Measurements from ENCODE around the gene USP6NL. TPM values are rescaled to one million over a fixed set of nuclear protein-coding genes. Genes with fewer than 3 reads are reported as not detected.

USP6NL gene
- total RNA-seq, 1 donor from 2014 or later, result 0.70 TPM

GRCh38 chr10:11483201-11484148 is 128.0 kb downstream of the USP6NL start:
- intact Hi-C loops (cut with micrococcal nuclease), result no loop called here

DNA sequence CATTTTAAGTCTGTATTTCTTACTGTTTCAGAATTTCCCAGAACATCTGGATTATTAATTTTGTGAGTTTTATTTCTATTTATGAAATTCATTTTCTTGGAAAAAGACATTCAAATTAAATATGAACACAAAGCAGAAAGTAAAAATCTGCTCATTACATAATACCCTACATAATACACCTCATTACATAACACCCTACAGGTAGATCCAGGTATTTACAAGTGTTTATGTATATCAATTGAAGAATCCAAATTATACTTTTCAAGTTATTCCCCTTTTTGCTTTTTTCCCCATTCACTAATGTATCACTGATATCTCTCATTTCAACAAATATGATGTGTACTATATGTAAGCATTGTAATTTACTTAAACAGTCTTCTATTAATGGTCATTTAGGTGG is 129.1 kb downstream of the USP6NL start:
- intact Hi-C loops (cut with micrococcal nuclease), result no loop called here

DNA sequence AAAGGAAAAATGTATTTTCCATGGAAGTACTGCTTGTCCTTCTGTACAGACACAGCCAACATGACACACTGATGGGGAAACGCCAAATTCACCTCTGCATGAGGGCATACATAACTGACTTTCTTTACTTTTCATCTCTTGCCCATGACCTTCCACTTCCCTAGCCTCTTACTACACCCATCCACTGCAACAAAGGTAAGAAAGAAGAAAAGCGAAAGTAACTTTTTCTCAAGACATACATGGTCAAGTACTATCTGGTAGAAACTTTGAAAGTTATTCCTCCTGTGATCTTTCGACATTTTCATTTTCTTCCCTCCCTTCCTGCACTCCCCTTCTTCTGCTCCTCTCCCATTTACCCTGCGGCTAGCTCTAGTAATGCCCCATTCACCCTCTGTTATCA is 130.8 kb downstream of the USP6NL start:
- intact Hi-C loops (cut with micrococcal nuclease), result no loop called here

DNA sequence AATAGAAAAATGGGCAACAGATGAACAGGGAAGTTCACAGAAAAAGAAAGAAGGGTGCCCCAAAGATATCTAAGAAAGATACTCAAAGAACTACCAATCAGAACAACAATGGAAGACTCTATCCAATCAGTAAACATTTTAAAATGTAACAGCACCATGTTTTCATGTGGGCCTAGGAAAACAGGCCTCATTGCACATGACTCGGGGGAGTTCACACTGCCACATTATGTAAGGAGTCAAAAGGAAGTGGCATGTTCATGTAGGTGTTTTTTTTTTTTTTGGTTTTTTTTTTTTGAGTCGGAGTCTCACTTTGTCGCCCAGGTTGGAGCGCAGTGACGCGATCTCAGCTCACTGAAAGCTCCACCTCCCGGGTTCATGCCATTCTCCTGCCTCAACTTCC is 132.2 kb downstream of the USP6NL start:
- intact Hi-C loops (cut with micrococcal nuclease), result loop anchor here (10.0 kb wide), 2 partner anchors 144 to 204 kb away; no protein-coding TSS in a partner anchor

GRCh38 chr10:11478807-11479206 is 132.6 kb downstream of the USP6NL start:
- intact Hi-C loops (cut with micrococcal nuclease), result loop anchor here (10.0 kb wide), 2 partner anchors 144 to 204 kb away; no protein-coding TSS in a partner anchor

DNA sequence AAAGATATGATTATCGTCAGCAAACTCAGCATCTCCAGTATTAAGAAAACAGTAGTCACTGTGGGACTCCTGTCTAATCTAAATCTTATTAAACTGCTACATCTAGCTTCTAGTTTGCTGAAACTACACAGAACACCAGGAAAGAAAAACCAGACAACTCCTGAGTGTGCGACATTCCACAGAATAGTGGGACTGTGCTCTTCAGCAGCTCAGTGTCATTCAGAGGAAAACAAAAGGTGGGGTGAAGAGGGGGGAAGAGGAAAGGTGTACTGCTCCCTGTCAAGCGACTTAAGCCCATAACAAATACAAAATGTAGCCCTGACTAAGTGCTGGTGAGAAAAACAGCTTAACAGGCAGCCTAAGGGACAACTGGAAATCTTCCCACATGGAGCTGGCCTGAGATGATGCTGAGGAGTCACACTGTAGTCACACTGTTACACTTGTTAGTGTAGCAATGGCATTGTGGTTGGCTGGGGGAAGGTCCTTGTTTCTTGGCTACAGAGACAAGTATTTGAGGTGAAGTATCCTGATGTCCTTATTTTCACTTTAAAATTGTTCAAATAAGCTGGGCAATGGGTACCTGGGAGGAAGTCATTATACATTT is 135.5 kb downstream of the USP6NL start:
- intact Hi-C loops (cut with micrococcal nuclease), result loop anchor here (10.0 kb wide), 2 partner anchors 141 to 201 kb away; no protein-coding TSS in a partner anchor

- intact Hi-C loops (cut with micrococcal nuclease), result loop anchor here (10.0 kb wide), 2 partner anchors 138 to 198 kb away; no protein-coding TSS in a partner anchor
These were observed 138.2 kb downstream of the USP6NL start for GRCh38 chr10:11473128-11473760.

GRCh38 chr10:11472158-11472753 is 139.2 kb downstream of the USP6NL start:
- intact Hi-C loops (cut with micrococcal nuclease), result loop anchor here (1.0 to 10.0 kb wide), 3 partner anchors 137 to 359 kb away; no protein-coding TSS in a partner anchor

- intact Hi-C loops (cut with micrococcal nuclease), result loop anchor here (10.0 kb wide), 2 partner anchors 135 to 195 kb away; no protein-coding TSS in a partner anchor
These were observed 141.7 kb downstream of the USP6NL start for GRCh38 chr10:11469575-11470391.

DNA sequence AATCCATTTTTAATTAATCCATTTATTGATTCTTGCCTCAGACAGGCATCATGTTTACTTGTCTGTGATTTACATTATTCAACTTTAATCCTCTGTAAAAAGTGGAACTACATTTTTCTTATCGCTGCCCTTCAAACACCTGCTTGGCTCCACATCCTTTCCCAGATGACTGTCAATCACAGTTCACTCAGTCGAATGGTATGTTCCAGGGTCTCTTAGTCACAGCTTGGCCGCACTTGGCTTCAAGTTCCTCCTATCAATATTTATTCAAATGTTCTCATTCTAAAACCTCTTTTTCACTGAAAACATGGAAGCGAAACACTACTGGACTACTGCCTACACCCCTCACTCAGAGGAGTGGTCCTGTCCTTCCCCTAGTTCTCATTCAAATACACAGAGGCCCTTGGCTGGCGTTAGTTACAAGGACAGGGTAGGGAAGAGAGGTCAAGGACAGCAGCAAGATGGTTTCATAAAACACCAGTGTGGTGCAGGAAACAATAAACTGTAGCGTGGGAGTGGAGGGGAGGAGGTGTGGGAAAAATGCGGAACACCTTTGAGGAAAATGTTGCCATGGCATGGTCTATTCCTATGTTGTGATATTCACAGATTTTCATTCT is 143.2 kb downstream of the USP6NL start:
- intact Hi-C loops (cut with micrococcal nuclease), result no loop called here

GRCh38 chr10:11465406-11465805 is 146.0 kb downstream of the USP6NL start:
- intact Hi-C loops (cut with micrococcal nuclease), result no loop called here

- intact Hi-C loops (cut with micrococcal nuclease), result no loop called here
These were observed 148.3 kb downstream of the USP6NL start for GRCh38 chr10:11463111-11463510.

GRCh38 chr10:11462071-11462470 is 149.4 kb downstream of the USP6NL start:
- intact Hi-C loops (cut with micrococcal nuclease), result no loop called here

DNA sequence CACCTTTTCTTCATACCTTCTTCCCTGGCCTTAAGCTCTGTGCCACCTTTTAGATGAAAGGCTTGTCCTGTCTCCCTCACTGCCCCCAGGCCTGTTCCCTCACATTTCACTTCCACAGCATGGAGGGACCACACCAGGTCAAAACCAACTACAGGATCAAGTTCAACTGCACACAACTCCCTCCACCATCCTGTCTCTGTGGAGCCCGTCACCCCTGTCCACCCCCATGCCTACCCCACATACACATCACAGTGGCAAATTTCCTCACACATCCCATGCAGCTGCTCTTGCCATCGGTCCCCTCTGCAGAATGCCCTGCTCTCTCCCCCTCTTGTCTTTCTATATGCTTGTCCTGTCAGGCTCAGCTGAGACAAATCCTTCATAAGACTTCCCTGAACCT is 154.1 kb downstream of the USP6NL start:
- intact Hi-C loops (cut with micrococcal nuclease), result no loop called here

DNA sequence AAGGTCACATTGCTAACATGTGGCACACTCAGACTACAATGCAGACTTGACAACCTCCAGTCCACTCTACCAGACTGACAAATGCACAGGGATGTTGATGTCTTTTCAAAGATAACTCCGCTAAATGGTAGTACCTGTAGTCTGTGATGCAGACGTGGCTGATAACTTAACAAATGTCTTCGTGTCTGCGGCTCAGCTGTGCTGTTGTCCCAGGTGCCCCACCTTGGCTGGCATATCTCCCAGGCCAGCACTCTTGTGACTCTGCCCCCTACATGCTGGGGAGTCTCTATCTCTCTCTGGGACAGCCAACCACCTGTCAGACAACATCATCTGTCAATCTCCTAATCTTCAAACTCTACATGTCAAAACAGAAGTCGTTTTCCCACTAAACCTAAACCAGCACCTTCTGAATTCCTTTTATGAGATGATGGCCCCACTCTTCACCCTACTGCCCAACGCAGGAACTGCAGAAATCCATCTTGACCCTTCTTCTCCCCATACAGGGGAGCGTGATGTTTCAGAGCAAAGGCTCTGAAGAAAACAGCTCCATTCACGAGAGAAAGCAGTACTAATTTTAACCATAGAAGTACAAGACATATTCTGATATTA is 156.4 kb downstream of the USP6NL start:
- intact Hi-C loops (cut with micrococcal nuclease), result no loop called here

DNA sequence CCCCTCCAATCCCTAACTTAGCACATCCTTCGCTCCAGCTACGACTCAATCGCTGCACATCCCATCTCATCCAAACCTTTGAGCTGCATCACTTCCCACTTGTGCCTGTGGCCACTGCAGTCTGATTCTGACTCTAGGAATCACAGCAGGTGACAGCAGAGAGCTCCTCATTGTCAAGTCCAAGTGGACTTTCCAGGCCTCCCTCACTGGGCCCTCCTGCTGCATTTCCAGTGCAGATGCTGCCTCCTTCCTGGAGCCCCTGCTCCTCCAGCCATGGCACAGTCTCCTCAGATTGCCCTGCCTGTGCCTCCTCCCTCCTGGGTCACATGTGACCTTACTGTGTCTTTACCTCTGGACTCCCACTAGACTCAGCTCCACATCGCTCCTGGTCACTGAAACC is 157.3 kb downstream of the USP6NL start:
- intact Hi-C loops (cut with micrococcal nuclease), result no loop called here

GRCh38 chr10:11451640-11452260 is 159.7 kb downstream of the USP6NL start:
- intact Hi-C loops (cut with micrococcal nuclease), result no loop called here

- intact Hi-C loops (cut with micrococcal nuclease), result no loop called here
These were observed 161.0 kb downstream of the USP6NL start for GRCh38 chr10:11450427-11450826.

- intact Hi-C loops (cut with micrococcal nuclease), result no loop called here
These were observed 161.7 kb downstream of the USP6NL start for GRCh38 chr10:11449761-11450160.
